Fibroblast of peridontal ligament (primary cell): ENCODE data around the gene SMO.

ENCODE experiments used
- DNase-seq: peaks from one replicate; pipeline ENCODE4 v3.0.0-alpha.2; 2010; ENCODE audit errors: extremely low read depth

The SMO gene

GRCh38 chr7:129188372-129188891 lies at the start of gene SMO:
Gene SMO (plus strand): TSS chr7:129188633. CDS start chr7:129189152, 519 bp downstream.
- no peak for DNase-seq

DNA sequence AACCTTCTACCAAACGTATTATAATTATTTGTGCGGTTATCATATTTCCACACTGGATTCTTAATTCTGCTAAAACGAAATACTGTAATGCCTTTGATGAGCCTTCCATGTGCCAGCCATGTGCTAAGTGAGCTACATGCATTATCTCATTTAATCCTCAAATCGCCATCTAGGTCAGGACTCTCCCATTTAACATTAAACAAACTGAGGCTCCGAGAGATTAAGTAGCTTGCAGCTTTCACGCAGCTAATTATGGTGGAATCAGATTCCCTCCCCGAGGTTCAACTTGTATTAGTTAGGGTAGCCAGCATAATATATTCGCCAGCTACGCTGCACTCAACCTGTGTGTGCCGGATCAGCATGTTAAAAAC lies 44.7 kb upstream of the SMO start:
- DNase-seq, result no peak

DNA sequence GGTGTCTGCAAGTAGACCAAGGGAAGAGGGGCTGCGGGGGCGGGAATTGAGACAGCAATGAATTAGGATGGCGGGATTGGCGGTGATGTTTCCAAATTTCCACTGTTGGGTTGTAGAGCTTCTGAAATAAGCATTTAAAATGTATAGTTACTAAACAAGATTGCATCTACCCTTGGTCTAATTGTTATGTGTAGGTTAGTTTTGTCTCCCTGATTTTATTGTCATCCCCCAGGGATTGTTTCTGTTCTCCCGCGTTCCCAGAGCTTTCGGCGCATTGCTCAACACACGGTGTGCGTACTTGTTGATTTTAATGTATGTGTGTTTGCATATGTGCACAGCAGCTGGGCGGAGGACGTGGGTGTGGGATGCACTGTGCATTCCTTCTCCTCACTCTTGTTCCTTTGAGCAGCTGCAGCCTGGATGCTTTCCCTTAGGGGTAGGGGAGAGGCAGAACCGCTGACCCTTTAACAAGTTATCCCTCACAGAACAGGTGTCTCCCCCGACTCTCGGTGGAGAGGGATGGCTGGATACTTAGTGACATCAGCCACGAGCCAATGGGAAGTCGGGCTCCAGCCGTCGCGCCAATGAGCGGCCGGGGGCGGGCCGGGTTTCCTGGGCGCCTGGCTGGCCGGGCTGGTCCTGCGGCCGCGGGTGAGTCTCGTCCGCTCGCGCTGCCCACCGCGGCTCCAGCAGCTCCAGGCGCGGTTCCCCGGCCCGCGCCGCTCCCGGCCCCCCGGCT lies 44.2 kb upstream of the SMO start, which contains the start of gene TSPAN33:
TSPAN33 (plus strand) TSS at position 613 of the 739 bp plus-strand sequence. CDS start 274 bp downstream, outside the sequence.
- peak; percentile 36 for DNase-seq

- DNase-seq, result no peak
Observed at GRCh38 chr7:129144834-129145668, 43.4 kb upstream of the SMO start.

DNA sequence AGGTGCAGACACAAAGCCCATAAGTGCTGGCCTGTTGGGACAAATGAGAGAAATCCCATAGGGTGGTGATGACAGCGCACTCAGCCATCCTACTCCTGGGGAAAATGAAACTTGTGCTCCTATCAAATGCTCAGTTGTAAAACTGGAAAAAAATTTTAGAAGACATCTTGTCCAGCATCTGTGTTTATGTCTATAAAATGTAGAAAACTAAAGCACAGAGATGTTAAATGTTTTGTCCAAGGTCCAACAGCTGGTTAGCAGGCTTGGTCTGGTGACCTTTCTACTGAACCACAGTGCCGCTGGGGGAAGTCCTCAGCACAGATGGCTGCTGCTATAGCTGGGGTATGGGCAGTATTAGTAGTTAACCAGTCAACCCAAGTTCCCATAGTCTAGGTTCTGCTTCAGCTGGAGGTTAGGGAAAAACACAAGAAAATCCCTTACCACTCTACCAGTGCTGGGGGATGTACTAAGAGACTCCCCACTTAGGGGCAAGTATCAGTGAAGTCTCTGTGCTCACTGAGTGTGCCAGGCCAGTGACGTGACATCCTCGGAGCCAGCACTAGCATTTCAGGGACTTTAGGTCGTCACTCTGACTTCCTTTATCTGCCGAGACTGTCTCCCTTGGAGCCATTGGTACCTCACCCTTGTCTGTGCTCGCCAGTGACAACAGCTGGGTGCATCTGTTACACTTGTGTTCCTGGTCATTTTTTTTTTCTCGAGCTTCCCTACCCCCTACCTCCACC lies 42.0 kb upstream of the SMO start:
- DNase-seq, result no peak

GRCh38 chr7:129147731-129148130 lies 40.7 kb upstream of the SMO start:
- DNase-seq, result no peak

GRCh38 chr7:129149511-129149910 lies 38.9 kb upstream of the SMO start:
- DNase-seq, result no peak

- no peak for DNase-seq
Observed at GRCh38 chr7:129150199-129150996, 38.0 kb upstream of the SMO start.

- no peak for DNase-seq
Observed at GRCh38 chr7:129157651-129158050, 30.8 kb upstream of the SMO start.

DNA sequence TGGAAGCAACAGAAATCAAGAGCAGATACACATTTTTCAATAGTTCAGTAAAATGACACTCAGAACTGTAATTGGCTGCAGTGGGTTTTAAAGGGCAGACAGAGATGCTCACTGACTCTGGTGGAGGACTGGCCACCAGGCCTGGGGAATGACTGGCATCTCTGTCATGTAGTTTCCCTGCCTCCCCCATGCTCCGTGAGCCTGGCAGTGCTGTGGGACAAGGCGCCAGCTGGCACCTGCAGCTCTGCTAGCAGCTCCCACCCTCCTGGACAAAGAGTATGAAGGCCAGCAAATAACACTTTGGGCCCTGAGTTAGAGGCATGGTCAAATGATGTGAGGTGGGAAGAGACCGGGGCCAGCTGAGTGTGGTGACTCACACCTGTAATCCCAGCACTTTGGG lies 28.9 kb upstream of the SMO start:
- no peak for DNase-seq

DNA sequence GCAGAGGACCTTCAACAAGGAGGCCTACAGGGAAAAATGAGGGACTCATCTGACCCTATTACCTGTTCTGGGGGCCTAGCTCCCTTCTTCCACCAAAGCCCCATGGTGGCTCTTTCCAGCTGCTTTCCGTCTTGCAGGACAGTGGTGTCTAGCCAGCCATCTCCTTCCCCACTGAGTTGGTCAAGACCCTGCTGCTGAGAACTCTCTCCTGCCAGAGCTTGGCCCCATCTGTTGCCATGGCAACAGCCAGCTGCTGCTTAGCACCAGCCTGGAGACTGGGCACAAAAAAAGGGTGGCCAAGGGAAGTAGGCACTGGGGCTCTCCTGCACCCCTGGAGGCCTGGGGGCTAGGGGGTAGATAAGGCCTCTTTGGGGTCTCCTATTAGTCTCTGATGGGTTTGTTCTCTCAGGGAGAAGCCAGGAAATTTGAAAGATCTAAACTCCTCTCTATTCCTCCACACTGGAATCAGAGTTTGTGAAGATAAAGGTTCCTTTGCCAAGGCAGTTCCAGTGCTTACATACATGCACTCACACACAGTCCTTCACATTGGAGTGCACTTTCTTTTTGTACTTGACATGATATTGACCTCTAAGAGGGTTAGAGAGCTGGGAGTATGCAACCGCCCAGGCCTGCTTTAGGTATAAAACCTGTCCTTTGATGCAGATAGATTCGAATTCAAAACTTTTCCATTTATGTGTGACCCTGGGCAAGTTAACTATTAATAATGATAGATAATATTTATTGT lies 28.1 kb upstream of the SMO start:
- DNase-seq, result no peak

GRCh38 chr7:129161524-129162225 lies 26.8 kb upstream of the SMO start:
- no peak for DNase-seq

- DNase-seq, result no peak
Observed at GRCh38 chr7:129162732-129163131, 25.7 kb upstream of the SMO start.

DNA sequence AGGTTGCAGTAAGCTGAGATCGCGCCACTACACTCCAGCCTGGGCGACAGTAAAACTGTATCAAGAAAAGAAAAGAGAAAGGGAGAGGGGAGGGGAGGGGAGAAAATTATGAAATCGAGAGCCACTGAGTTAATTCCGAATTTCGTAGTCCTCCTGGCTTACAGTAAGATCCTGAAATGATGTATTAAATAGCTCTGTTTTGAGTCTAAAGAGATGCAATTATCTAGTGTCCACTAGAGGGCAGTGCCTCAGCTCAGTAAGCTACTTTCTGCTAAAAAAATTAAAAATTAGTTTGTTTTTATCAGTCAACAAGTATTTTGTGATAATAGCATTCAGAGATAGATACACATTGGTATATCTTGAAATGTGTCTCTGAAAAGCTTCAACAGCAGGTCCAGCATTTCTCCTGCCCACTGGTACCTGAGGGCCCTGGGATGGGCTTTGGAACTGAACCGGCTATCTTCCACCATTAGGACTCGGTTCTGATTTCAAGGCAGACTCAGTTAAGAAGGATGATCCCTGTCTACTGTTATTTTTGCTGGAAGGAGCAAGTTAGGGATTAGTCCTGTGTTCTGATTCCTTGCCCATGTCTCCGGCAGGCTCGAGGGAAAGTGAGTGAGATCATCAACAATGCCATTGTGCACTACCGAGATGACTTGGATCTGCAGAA lies 24.4 kb upstream of the SMO start:
- peak; percentile 84 for DNase-seq

DNA sequence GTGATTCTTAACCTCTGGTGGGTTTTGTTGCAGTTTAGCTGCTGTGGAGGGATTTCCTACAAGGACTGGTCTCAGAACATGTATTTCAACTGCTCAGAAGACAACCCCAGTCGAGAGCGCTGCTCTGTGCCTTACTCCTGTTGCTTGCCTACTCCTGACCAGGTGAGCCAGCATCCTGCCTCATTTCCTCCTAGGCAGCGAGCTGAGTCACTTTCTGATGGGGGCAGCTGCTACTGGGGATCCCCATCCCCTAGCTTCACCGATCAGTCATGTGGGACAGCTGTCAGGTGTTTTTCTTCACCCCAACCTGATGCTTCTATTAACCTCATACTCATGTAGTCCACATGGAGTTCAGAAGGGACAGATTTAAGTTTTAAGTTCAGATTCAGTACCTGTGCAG lies 21.7 kb upstream of the SMO start:
- DNase-seq, result no peak

DNA sequence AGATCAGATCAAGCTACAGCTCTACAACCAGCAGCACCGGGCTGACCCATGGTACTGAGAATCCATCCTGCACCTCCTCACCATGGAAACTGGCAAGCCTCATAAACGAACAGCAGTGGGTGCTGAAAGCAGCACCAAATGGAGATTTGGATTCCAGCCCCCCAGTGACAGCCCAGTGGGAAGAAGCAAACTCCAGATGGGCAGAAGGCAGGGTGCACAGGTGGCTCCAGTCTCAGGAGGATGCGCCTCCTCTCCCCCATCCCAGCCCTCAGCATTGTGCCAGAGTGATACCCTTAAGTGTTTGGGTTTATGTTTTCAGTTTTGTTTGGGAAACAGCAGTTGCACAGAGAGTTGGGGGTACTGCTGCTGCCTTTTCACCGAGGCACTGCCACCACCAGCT lies 20.6 kb upstream of the SMO start:
- no peak for DNase-seq

GRCh38 chr7:129168231-129169021 lies 20.0 kb upstream of the SMO start:
- DNase-seq, result no peak

- DNase-seq, result no peak
Observed at GRCh38 chr7:129169171-129169671, 19.2 kb upstream of the SMO start.
